AG09309 (cell line): ENCODE data around the gene NEBL.

Experiments used
- DNase-seq: peaks from one replicate; pipeline ENCODE4 v3.0.0-alpha.2; 2010; ENCODE audit warnings: low read depth
- H3K4me3 ChIP-seq: 2 replicates; pipeline ENCODE4 v1.5.1; 2011; ENCODE audit warnings: mild to moderate bottlenecking, low read depth, low read length, moderate library complexity; ENCODE audit not compliant: control insufficient read depth
- CTCF ChIP-seq: IDR thresholded peaks from 2 replicates; pipeline ENCODE4 v1.5.1; 2011; ENCODE audit warnings: mild to moderate bottlenecking, low read depth, low read length, inconsistent platforms; ENCODE audit not compliant: insufficient read depth, control insufficient read depth; ENCODE audit errors: missing control alignments

Gene NEBL

GRCh38 chr10:20765066-20765465 lies 132.0 kb downstream of the NEBL start:
- no peak for TF ChIP-seq CTCF
- H3K4me3 ChIP-seq: no peak overlapping the region
- DNase-seq: no peak

GRCh38 chr10:20760460-20760859 lies 136.7 kb downstream of the NEBL start:
- no peak for DNase-seq
- no peak for TF ChIP-seq CTCF
- no peak overlapping the region for H3K4me3 ChIP-seq

GRCh38 chr10:20748551-20748950 lies 148.6 kb downstream of the NEBL start:
- TF ChIP-seq CTCF: no peak
- H3K4me3 ChIP-seq: no peak overlapping the region
- no peak for DNase-seq

GRCh38 chr10:20747782-20748181 lies 149.3 kb downstream of the NEBL start:
- DNase-seq: no peak
- TF ChIP-seq CTCF: no peak
- H3K4me3 ChIP-seq: no peak overlapping the region

- DNase-seq: no peak
- no peak overlapping the region for H3K4me3 ChIP-seq
- TF ChIP-seq CTCF: no peak
Measured at GRCh38 chr10:20746856-20747255, 150.3 kb downstream of the NEBL start.

GRCh38 chr10:20745556-20746375 lies 151.3 kb downstream of the NEBL start:
- no peak for TF ChIP-seq CTCF
- H3K4me3 ChIP-seq: no peak overlapping the region
- DNase-seq: no peak
